HEK293 (cell line): Measurements from ENCODE around the gene PIP5K1B.

Experiments
- ZNF138 ChIP-seq: fragments of 450-650 bp; formaldehyde crosslinking; IDR thresholded peaks from 2 replicates; pipeline ENCODE4 v1.5.1; 2016; ENCODE audit warnings: missing biosample characterization, missing genetic modification characterization, borderline replicate concordance
- ZNF266 ChIP-seq: fragments of 450-650 bp; formaldehyde crosslinking; IDR thresholded peaks from 2 replicates; pipeline ENCODE4 v1.5.1; 2016; ENCODE audit warnings: missing biosample characterization, missing genetic modification characterization, low read depth
- TF ChIP-seq, protein P1 (sequence below): fragments of 450-650 bp; formaldehyde crosslinking; IDR thresholded peaks from 2 replicates; pipeline ENCODE4 v1.5.1; 2016; ENCODE audit warnings: missing biosample characterization, missing genetic modification characterization

DNA sequence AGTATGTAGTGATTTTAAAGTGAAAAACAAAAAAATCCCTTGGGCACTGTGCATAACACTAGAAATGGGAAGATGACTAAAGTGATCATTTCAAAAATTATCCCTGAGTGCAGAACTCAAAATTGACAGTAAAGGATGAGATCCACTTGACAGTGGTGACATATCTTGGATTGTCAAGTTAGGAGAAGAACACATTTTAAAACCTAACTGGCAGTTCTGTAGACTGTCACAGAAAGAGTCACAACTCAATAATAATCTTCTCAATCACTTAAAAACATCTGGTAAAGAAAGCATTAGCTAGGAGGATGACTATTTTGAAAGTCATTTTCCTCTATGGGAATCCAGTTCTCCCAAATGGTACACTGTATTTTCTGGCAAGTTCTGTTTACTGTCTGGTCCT lies 127.1 kb downstream of the PIP5K1B start:
- TF ChIP-seq, protein P1, sequence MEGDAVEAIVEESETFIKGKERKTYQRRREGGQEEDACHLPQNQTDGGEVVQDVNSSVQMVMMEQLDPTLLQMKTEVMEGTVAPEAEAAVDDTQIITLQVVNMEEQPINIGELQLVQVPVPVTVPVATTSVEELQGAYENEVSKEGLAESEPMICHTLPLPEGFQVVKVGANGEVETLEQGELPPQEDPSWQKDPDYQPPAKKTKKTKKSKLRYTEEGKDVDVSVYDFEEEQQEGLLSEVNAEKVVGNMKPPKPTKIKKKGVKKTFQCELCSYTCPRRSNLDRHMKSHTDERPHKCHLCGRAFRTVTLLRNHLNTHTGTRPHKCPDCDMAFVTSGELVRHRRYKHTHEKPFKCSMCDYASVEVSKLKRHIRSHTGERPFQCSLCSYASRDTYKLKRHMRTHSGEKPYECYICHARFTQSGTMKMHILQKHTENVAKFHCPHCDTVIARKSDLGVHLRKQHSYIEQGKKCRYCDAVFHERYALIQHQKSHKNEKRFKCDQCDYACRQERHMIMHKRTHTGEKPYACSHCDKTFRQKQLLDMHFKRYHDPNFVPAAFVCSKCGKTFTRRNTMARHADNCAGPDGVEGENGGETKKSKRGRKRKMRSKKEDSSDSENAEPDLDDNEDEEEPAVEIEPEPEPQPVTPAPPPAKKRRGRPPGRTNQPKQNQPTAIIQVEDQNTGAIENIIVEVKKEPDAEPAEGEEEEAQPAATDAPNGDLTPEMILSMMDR, result no peak
- TF ChIP-seq ZNF266 (no peak), ZNF138 (no peak)
